Neural progenitor cell (in vitro differentiated cells): ENCODE data around the gene TXNDC9. TPM values are rescaled to one million over a fixed set of nuclear protein-coding genes. Genes with fewer than 3 reads are reported as not detected.
"Not testable (repeated sequence)": the region's sequence is repeated elsewhere in the genome, so short reads cannot be mapped to it uniquely, and the experiment has no call there.

ENCODE experiments used
- DNase-seq: peaks from one replicate; pipeline ENCODE4 v3.0.0-alpha.2; 2016; ENCODE audit warnings: low spot score
- H2AFZ ChIP-seq: fragments of 200-600 bp; sonication (generic); replicated peaks from 2 replicates; pipeline ENCODE4 v1.6.1; 2016; ENCODE audit warnings: antibody characterized with exemption
- H3F3A ChIP-seq: fragments of 200-600 bp; sonication (generic); 2 replicates; pipeline ENCODE4 v1.6.1; 2016; ENCODE audit warnings: antibody characterized with exemption, low read depth
- H3K27ac ChIP-seq: fragments of 200-600 bp; sonication (generic); 2 replicates; pipeline ENCODE4 v1.5.1; 2016; ENCODE audit warnings: mild to moderate bottlenecking
- H3K27me3 ChIP-seq: fragments of 200-600 bp; sonication (generic); 2 replicates; pipeline ENCODE4 v1.6.1; 2016; ENCODE audit warnings: mild to moderate bottlenecking, moderate library complexity
- H3K36me3 ChIP-seq: fragments of 200-600 bp; sonication (generic); 2 replicates; pipeline ENCODE4 v1.5.1; 2016
- H3K4me1 ChIP-seq: fragments of 200-600 bp; sonication (generic); 2 replicates; pipeline ENCODE4 v1.6.1; 2016; ENCODE audit warnings: mixed run types
- H3K4me2 ChIP-seq: fragments of 200-600 bp; sonication (generic); 2 replicates; pipeline ENCODE4 v1.6.1; 2016
- H3K4me3 ChIP-seq: fragments of 200-600 bp; sonication (generic); 2 replicates; pipeline ENCODE4 v1.5.1; 2016
- H3K79me2 ChIP-seq: fragments of 200-600 bp; sonication (generic); 2 replicates; pipeline ENCODE4 v1.6.1; 2016; ENCODE audit warnings: low read depth
- H3K9ac ChIP-seq: fragments of 200-600 bp; sonication (generic); 2 replicates; pipeline ENCODE4 v1.6.1; 2016
- H3K9me3 ChIP-seq: fragments of 200-600 bp; sonication (generic); 2 replicates; pipeline ENCODE4 v1.5.1; 2016; ENCODE audit warnings: low read depth
- H4K20me1 ChIP-seq: fragments of 200-600 bp; sonication (generic); 2 replicates; pipeline ENCODE4 v1.6.1; 2016; ENCODE audit warnings: low read depth
- H3K27ac Mint-ChIP-seq: 3 replicates; pipeline ENCODE4 v1.8.0; 2021; ENCODE audit warnings: mixed read lengths
- H3K27me3 Mint-ChIP-seq: 2 replicates; pipeline ENCODE4 v1.8.0; 2022; ENCODE audit warnings: low read depth, mild to moderate bottlenecking, inconsistent platforms, moderate library complexity, mixed read lengths; ENCODE audit not compliant: insufficient read depth
- H3K36me3 Mint-ChIP-seq: 3 replicates; pipeline ENCODE4 v1.8.0; 2021; ENCODE audit warnings: mixed read lengths
- H3K4me1 Mint-ChIP-seq: 3 replicates; pipeline ENCODE4 v1.8.0; 2021; ENCODE audit warnings: mixed read lengths
- H3K4me3 Mint-ChIP-seq: 3 replicates; pipeline ENCODE4 v1.8.0; 2021; ENCODE audit warnings: mild to moderate bottlenecking, moderate library complexity, mixed read lengths
- H3K9me3 Mint-ChIP-seq: 3 replicates; pipeline ENCODE4 v1.8.0; 2020; ENCODE audit warnings: mixed read lengths
- EZH2 ChIP-seq: fragments of 200-600 bp; sonication (generic); IDR thresholded peaks from 2 replicates; pipeline ENCODE4 v1.6.1; 2017; ENCODE audit warnings: antibody characterized with exemption, mild to moderate bottlenecking, moderate library complexity
- EZH2phosphoT487 ChIP-seq: fragments of 200-600 bp; sonication (generic); IDR thresholded peaks from 2 replicates; pipeline ENCODE4 v1.6.1; 2017; ENCODE audit warnings: antibody characterized with exemption
- total RNA-seq: library from RNA; depleted of rRNA; stranded (reverse); fragments of >200 nt; gene quantifications from 2 replicates; pipeline ENCODE4 v1.2.3, GENCODE V29; 2015; ENCODE audit warnings: low replicate concordance
- TF ChIP-seq, protein P1 (sequence below): fragments of 200-600 bp; sonication (generic); IDR thresholded peaks from 2 replicates; pipeline ENCODE4 v1.5.1; 2017; ENCODE audit warnings: antibody characterized with exemption, mild to moderate bottlenecking

Gene TXNDC9
- total RNA-seq, 1 donor from 2014 or later: 109 TPM

DNA sequence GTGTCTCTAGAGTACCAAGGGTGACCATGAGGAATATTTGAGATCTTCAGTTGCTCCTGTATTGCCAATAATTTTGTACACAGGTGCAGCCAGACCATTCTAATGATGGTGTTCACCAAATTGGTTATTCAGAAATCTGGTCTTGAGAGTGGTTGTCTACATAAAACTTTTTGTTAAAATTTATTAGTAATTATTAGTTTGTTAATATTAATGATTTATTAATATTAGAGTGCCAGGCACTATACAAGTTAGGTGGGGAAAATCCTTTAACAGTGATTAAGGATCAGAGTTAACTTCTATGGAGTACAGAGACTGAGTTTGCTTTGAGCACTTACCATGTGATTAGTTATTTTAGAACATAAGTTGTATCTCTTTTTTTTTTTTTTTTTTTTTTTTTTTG lies 10.1 kb upstream of the TXNDC9 start:
- H4K20me1 ChIP-seq: peaks cover 80% of the 10 kb centered on the region
- no peak overlapping the region for H3K4me2 ChIP-seq
- H3K27me3 ChIP-seq: no peaks in the 10 kb centered on the region
- Mint-ChIP-seq H3K4me3 (no peak overlapping the region), H3K9me3 (no peaks in the 10 kb centered on the region), H3K36me3 (peaks cover 2% of the 10 kb centered on the region), H3K4me1 (no peaks in the 10 kb centered on the region), H3K27ac (no peak overlapping the region), H3K27me3 (peaks cover 2% of the 10 kb centered on the region)
- DNase-seq: no peak
- TF ChIP-seq EZH2phosphoT487 (no peak), EZH2 (no peak)
- TF ChIP-seq, protein P1, sequence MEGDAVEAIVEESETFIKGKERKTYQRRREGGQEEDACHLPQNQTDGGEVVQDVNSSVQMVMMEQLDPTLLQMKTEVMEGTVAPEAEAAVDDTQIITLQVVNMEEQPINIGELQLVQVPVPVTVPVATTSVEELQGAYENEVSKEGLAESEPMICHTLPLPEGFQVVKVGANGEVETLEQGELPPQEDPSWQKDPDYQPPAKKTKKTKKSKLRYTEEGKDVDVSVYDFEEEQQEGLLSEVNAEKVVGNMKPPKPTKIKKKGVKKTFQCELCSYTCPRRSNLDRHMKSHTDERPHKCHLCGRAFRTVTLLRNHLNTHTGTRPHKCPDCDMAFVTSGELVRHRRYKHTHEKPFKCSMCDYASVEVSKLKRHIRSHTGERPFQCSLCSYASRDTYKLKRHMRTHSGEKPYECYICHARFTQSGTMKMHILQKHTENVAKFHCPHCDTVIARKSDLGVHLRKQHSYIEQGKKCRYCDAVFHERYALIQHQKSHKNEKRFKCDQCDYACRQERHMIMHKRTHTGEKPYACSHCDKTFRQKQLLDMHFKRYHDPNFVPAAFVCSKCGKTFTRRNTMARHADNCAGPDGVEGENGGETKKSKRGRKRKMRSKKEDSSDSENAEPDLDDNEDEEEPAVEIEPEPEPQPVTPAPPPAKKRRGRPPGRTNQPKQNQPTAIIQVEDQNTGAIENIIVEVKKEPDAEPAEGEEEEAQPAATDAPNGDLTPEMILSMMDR: no peak
- no peak overlapping the region for H3K27ac ChIP-seq
- no peak overlapping the region for H3K9ac ChIP-seq
- no peaks in the 10 kb centered on the region for H3F3A ChIP-seq
- no peaks in the 10 kb centered on the region for H3K36me3 ChIP-seq
- H3K4me3 ChIP-seq: no peak overlapping the region
- no peak overlapping the region for H2AFZ ChIP-seq
- H3K79me2 ChIP-seq: peaks cover 100% of the 10 kb centered on the region
- H3K4me1 ChIP-seq: no peaks in the 10 kb centered on the region
- H3K9me3 ChIP-seq: no peaks in the 10 kb centered on the region

DNA sequence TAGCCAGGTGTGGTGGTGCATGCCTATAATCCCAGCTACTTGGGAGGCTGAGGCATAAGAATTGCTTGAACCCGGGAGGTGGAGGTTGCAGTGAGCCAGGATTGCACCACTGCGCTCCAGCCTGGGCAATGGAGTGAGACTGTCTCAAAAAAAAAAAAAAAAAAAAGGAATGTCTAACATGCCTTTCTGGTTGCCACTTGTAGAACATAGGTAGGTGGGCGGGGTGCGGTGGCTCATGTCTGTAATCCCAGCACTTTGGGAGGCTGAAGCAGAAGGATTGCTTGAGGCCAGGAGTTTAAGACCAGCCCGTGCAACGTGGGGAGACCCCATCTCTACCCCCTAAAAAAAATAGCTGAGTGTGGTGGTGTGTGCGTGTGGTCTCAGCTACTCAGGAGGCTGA lies 9.3 kb upstream of the TXNDC9 start:
- H3K79me2 ChIP-seq: peaks cover 100% of the 10 kb centered on the region

DNA sequence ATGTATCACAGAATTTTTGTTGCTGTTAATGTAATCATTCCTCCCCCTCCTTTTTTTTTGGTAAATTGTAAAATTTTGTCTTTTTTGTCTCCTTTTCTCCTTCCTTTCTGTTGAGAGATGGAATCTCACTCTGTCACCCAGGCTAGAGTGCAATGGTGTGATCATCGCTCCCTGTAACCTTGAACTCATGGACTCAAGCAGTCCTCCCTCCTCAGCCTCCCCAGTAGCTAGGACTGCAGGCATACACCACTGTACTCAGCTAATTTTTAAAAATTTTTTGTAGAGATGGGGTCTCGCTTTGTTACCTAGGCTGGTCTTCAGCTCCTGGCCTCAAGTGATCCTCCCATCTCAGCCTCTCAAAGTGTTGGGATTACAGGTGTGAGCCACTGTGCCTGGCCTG lies 6.4 kb upstream of the TXNDC9 start:
- Mint-ChIP-seq H3K4me1 (peaks cover 3% of the 10 kb centered on the region), H3K27me3 (peaks cover 2% of the 10 kb centered on the region), H3K36me3 (peaks cover 2% of the 10 kb centered on the region), H3K9me3 (no peaks in the 10 kb centered on the region), H3K27ac (no peak overlapping the region), H3K4me3 (no peak overlapping the region)
- Histone ChIP-seq H3K4me1 (peaks cover 5% of the 10 kb centered on the region), H3K9ac (no peak overlapping the region), H3K27ac (no peak overlapping the region), H3K9me3 (no peaks in the 10 kb centered on the region), H3K79me2 (peaks cover 100% of the 10 kb centered on the region), H3K4me3 (no peak overlapping the region), H3K36me3 (no peaks in the 10 kb centered on the region), H4K20me1 (peaks cover 74% of the 10 kb centered on the region), H3K27me3 (no peaks in the 10 kb centered on the region), H3F3A (no peaks in the 10 kb centered on the region), H3K4me2 (no peak overlapping the region), H2AFZ (no peak overlapping the region)
- no peak for TF ChIP-seq EZH2phosphoT487
- TF ChIP-seq, protein P1: no peak
- no peak for TF ChIP-seq EZH2
- no peak for DNase-seq

More for the DNA sequence above, 9.3 kb upstream of the TXNDC9 start:
- not testable (repeated sequence) for DNase-seq, H3K4me2 ChIP-seq, H3K4me1 ChIP-seq, H3K9me3 Mint-ChIP-seq, H3K27me3 ChIP-seq, H3F3A ChIP-seq, H3K9me3 ChIP-seq, H3K27ac Mint-ChIP-seq, H3K9ac ChIP-seq, H3K27me3 Mint-ChIP-seq, H3K4me1 Mint-ChIP-seq, H3K36me3 ChIP-seq, H3K4me3 ChIP-seq, H3K36me3 Mint-ChIP-seq, H3K27ac ChIP-seq, H3K4me3 Mint-ChIP-seq, H2AFZ ChIP-seq
- peaks cover 80% of the 10 kb centered on the region for H4K20me1 ChIP-seq

DNA sequence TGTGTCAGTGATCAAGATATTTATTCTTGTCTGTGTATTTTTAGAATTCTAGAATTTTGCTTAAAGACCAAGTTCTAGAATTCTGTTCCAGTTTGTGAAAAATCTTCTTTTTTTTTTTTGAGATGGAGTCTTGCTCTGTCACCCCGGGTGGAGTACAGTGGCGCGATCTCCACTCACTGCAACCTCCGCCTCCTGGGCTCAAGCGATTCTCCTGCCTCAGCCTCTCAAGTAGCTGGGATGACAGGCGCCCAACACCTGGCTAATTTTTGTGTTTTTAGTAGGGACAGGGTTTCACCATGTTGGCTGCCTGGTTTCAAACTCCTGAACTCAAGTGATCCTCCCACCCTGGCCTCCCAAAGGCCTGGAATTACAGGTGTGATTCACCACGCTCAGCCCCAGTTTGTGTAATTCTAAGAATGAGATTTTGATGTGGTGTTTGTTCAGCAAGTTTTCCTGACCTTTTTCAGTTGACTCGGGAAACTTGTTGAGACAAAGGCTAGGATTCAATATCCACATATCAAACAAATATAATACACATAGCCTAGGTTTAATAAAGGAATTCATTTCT lies 4.6 kb upstream of the TXNDC9 start:
- Histone ChIP-seq H3K9me3 (no peaks in the 10 kb centered on the region), H3F3A (peaks cover 6% of the 10 kb centered on the region), H4K20me1 (peaks cover 61% of the 10 kb centered on the region), H3K27me3 (no peaks in the 10 kb centered on the region), H3K4me1 (peaks cover 5% of the 10 kb centered on the region), H2AFZ (no peak overlapping the region), H3K79me2 (peaks cover 89% of the 10 kb centered on the region), H3K36me3 (no peaks in the 10 kb centered on the region), H3K9ac (no peak overlapping the region), H3K4me3 (no peak overlapping the region), H3K4me2 (no peak overlapping the region), H3K27ac (no peak overlapping the region)
- Mint-ChIP-seq H3K27me3 (peaks cover 2% of the 10 kb centered on the region), H3K4me3 (no peak overlapping the region), H3K36me3 (peaks cover 2% of the 10 kb centered on the region), H3K27ac (no peak overlapping the region), H3K9me3 (no peaks in the 10 kb centered on the region), H3K4me1 (peaks cover 3% of the 10 kb centered on the region)
- TF ChIP-seq EZH2 (no peak), EZH2phosphoT487 (no peak)
- TF ChIP-seq, protein P1: no peak
- DNase-seq: no peak
